GM12872 (cell line): Measurements from ENCODE around the gene SGIP1.

ENCODE experiments used
- CTCF ChIP-seq: IDR thresholded peaks from 3 replicates; pipeline ENCODE4 v1.5.1; 2011; ENCODE audit warnings: low read depth, mild to moderate bottlenecking, low read length, moderate library complexity; ENCODE audit not compliant: insufficient read depth

SGIP1 gene

GRCh38 chr1:66652556-66652955, 118.6 kb downstream of the SGIP1 start:
- no peak for TF ChIP-seq CTCF

- TF ChIP-seq CTCF = no peak
These were observed 120.7 kb downstream of the SGIP1 start for GRCh38 chr1:66654643-66655042.

GRCh38 chr1:66671455-66671854, 137.5 kb downstream of the SGIP1 start:
- no peak for TF ChIP-seq CTCF

- TF ChIP-seq CTCF = no peak
These were observed 142.8 kb downstream of the SGIP1 start for GRCh38 chr1:66676613-66677298.

- no peak for TF ChIP-seq CTCF
These were observed 144.2 kb downstream of the SGIP1 start for GRCh38 chr1:66678146-66678545.

GRCh38 chr1:66679140-66679539, 145.2 kb downstream of the SGIP1 start:
- TF ChIP-seq CTCF = no peak

- no peak for TF ChIP-seq CTCF
These were observed 147.7 kb downstream of the SGIP1 start for GRCh38 chr1:66681686-66682085.

GRCh38 chr1:66682106-66682505, 148.2 kb downstream of the SGIP1 start:
- no peak for TF ChIP-seq CTCF
